Stimulated activated CD8-positive, alpha-beta memory T cell treated with anti-CD3 and anti-CD28 coated beads, Interleukin-4, amount 100 ng/mL, for 24 hours (primary cell): ENCODE results near the gene SKOR2.
"Not testable (repeated sequence)": the region's sequence is repeated elsewhere in the genome, so short reads cannot be mapped to it uniquely, and the experiment has no call there.

Experiments used
- DNase-seq: peaks from one replicate; pipeline ENCODE4 v3.0.0-alpha.2; 2020; ENCODE audit warnings: low read depth

The SKOR2 gene

DNA sequence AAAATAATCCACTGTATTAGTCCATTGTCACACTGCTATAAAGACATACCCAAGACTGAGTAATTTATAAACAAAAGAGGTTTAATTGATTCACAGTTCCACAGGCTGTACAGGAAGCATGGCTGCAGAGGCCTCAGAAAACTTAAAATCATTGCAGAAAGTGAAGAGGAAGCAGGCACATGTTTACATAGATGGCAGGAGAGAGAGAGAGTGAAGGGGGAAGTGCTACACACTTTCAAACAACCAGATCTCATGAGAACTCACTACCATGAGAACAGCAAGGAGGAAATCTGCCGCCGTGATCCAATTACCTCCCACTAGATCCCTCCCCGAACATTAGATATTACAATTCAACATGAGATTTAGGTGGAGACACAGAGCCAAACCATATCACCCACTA is 55.5 kb downstream of the SKOR2 start:
- DNase-seq: not testable (repeated sequence)

DNA sequence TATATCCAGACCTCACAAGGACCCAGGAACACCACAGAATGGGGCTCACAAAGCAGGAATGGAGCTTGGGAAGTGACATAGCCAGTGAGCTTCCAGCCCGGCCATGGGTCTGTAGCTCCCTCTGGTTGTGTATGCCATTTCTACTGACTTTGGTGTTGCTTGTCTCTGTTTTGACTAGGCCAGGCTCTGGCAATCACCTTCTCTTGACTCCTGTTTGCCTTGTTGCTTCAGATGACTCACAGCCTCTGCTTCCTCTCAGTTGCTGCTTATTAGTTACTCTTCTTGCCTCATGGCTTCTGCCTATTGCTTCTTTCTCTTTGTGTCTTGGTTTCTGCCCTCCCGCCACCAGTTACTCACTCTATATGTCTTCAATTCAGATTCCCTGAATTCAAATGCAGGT is 59.5 kb downstream of the SKOR2 start:
- DNase-seq: no peak

DNA sequence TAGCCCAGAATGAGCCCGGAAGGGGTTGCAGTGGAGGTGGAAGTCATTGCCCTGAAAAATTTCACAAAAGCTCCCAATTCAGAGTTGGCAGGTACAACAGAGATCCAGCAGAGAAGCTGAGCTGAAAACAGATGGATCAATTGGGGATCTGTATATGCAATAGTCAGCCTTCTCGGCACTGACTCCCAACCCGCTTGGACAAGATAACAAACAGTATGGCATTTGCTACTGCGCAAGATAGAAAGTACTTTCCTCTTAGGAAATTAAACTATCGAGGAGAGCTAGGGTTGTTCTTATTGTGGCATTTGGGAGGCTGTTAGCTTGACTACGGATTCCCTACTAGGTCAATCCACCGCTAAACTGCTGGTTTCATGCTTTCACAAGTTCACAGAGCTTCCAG is 63.7 kb downstream of the SKOR2 start:
- no peak for DNase-seq

DNA sequence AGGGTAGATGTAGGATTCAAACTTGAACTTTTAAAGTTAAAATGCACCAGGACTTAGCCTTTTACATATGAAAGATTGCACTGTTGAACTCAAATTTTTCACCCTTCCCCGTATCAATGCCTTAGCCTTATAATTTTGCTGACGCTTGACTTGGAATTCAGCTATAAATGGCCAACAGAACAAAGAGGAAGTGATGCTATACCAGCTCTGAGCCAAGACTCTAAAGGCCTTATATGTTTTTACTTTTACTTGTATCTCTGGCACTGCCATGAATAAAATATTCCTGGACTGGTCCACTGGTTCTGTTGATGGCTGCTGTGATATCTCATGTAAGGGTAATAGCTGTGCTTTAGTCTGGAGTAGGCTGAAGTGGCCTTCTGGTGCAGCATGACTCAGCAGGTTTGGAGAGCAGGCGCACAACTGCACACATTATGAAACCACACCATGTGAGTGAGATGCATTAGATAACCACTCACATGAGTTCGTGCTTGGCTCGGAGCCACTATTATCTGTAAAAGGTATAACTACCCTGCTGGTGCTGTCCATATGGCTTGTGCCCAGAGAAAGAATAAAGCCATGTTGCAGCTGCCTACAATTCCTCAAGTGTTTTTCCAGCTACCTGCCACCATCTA is 66.9 kb downstream of the SKOR2 start:
- DNase-seq: no peak

DNA sequence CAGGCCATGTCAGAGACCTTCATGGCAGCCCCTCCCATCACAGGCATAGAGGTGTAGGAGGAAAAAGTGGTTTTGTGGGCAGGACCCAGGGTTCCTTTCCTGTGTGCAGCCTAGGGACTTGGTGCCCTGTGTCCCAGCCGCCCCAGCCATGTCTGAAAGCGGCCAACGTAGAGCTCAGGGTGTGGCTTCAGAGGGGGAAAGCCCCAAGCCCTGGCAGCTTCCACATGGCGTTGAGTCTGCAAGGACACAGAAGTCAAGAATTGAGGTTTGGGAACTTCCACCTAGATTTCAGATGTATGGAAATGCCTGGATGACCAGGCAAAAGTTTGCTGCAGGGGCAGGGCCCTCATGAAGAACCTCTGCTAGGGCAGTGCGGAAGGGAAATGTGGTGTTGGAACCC is 69.3 kb downstream of the SKOR2 start:
- not testable (repeated sequence) for DNase-seq

DNA sequence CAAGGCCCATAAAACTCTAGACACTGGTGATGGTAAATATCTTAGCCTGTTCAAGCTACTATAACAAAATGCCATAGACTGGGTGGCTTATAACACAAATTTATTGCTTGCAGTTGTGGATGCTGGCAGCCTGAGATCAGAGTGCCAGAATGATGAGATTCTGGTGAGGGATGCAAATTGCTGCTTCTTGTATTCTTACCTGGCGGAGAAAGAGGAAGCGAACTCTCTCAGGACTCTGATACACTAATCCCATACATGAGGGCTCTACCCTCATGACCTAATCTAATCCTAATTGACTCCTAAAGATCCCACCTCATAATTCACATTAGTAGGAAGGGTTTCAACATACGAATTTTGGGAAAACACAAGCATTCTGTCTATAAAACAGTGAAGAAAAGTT is 70.7 kb downstream of the SKOR2 start:
- no peak for DNase-seq

DNA sequence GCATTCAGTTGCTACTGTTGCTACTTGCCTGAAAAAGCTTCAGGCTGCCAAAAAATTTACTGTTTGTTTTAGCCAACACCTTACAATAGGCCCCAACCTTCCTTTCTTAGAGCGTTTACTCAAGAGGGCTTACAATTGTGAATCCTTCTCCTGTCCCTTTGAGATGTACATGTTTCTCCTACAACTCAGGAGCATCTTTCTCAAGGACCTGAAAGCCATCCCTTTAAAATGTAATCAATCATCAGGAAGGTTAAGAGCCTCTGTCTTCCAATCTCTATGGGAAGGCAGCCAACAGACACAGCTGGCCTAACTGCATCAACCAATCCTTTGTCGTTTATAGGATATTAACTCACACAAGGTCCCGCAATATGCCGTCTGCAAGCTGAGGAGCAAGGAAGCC is 71.9 kb downstream of the SKOR2 start:
- no peak for DNase-seq

DNA sequence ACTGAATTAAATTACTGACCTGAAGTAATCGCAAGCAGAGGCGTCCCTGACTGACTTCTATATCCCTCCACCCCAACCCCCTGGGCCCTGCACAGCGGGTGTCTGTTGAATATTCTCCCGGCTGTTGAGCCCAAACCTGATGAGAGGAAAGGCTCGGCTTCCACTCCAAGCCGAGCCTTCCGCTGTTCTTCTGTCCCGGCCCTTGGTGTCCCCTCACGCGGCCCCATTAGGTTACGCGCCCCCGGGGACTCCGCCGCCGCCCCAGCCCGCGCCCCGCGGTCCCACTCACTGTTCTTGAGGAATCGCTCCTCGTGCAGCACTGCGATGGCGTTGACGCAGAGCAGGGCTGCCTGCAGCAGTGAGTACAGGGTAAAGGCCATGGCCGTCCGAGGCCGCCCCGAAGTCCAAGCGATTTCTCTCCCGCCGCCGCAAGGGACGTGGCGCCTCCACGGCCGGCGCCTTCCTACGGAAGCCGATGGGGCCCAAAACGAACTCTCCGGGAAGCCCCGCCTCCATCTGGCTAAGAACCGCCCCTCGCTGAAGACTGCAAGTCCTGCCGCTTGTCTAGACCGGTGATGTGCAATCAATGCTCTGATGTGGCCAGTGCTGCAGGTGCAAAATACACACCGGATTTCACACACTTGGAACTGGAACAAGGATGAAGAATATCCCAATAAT is 75.4 kb downstream of the SKOR2 start, which contains the start of gene IER3IP1:
IER3IP1 (minus strand) TSS at position 467 of the 678 bp plus-strand sequence; CDS start at position 380, 87 bp downstream.
- peak; percentile 82 for DNase-seq

DNA sequence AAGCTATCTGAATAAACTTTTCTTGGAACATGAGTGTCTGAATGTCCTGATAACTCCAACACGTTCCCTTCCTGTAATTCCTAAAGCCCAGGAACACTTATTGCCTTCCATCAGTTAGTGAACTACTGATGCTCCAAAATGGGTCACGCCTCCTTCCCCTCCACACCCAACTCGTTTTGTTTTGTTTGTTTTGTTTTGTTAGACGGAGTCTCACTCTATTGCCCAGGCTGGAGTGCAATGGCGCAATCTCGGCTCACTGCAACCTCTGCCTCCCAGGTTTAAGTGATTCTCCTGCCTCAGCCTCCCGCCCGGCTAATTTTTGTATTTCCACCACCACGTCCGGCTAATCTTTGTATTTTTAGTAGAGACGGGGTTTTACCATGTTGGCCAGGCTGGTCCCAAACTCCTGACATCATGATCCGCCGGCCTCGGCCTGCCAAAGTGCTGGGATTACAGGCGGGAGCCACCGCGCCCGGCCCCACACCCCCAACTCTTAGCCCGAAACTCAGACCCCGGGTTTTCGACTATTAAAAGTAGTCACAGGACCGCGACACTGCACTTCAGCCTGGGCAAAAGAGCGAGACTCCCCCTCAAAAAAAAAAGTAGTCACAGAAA is 76.1 kb downstream of the SKOR2 start:
- DNase-seq: no peak

DNA sequence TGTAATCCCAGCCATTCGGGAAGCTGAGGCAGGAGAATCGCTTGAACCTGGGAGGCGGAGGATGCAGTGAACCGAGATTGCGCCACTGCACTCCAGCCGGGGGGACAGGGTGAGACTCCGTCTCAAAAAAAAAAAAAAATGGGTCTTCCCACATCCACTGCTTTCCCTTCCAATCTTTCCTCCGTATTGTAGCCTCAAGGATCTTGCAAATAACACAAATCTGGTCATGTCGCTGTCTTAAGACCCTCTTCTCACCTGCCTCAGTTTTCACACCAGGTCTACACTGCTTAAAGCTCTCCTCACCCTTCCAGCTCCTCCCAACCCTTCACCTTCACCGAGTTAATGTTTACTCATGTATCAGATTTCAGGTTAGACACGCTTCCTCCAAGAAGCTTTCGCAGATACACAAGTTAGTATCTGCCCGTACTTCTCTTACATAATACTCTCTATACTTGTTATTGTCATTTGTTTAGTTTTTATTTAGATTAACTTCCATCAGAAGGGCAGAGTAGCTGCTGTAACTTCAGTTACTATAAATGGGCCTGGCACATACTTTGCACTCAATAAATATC is 76.8 kb downstream of the SKOR2 start:
- DNase-seq: no peak

DNA sequence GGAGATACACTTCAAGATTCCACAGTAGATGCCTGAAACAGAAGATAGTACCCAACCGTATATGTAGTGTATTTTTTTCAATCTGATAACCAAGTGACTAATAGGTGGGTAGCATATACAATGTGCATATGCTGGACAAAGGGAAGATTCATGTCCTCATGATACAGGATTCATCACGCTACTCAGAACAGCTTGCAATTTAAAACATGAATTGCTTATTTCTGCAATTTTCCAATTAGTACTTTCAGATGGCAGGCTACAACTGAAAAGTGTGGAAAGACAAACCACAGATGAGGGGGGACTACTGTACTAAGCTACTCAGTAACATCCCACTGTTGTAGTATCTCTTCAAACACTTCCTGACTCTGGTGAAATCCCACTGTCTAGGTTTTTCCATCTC is 79.0 kb downstream of the SKOR2 start:
- no peak for DNase-seq

DNA sequence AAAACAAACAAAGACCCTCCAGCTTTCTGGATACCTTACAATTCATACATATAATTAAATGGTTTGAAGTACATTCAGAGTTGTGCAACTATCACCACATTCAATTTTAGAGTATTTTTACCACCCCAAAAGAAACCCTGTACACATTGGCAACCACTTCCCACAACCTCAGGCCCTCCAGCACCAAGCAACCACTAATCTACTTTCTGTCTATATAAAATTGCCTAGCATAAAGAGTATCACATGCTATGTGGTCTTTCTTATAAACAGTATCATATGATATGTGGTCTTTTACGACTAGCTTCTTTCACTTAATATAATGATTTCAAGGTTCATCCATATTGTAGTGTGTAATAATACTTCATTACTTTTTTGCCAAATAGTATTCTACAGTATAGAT is 82.5 kb downstream of the SKOR2 start:
- DNase-seq: no peak

DNA sequence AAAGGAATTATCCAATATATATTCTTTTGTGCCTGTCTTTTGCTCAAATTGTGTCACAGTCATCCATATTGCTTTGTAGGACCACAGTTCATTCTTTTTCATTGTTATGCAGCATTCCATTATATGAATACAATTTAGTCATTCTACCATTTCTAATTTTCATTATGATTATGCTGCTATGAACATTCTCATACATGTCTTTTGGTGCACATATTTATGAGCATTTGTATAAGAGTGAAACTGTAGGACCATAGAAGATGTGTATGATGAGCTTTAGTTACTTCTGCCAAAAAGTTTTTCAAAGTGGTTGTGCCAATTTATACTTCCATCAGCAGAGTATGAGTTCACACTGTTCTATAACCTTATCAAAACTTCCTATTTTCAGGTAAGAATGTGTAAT is 83.0 kb downstream of the SKOR2 start:
- no peak for DNase-seq

DNA sequence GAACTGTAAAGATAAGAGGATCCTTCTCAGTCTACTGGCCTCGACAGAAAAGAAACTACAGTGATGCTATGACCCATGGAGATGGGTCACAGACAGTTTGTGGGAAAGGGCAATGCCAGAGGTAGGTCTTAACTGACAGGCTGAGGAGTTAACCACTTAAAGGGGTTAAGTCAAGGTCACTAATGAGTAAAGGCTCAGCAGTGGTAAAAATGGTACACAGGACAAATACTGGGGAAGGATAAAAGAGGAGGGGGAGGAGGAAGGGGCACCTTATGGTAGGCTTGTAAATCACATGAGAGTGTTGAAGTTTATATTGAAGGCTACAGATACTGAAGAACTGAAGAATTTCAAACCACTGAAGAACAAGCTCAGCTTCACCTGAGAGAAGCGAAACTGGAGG is 85.2 kb downstream of the SKOR2 start:
- DNase-seq: no peak

DNA sequence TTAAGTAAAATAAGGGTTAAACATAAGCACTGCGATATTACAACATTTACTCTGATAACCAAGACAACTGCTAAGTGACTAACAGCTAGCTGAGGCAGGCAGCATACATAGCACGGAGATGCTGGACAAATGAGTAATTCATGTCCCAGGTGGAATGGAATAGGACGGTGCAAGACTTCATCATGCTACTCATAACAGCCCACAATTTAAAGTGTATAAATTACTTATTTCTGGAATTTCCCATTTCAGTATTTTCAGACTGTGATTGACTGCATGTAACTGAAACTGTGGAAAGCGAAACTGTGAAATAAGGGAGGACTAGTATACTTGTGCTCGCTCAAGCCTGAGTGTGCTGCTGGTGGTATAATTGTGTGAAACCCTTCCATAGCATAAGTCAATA is 88.2 kb downstream of the SKOR2 start:
- no peak for DNase-seq

DNA sequence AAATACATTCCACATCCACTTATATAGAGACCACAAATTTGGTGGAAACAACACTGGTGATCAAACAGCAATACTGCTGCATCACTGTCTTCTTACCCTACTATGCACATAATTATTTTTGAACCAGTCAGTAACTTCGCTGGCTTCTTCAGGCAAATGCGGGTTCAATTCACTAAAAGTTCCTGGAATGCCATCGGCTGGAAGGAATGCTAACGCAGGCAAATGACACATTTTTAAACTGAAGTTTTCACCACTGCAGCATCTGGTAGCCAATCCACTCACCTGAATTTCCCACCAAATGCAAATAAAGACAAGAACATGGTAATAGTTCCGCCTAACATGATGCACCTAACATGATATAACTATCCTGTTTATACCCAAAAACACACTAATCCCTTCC is 91.2 kb downstream of the SKOR2 start:
- no peak for DNase-seq

DNA sequence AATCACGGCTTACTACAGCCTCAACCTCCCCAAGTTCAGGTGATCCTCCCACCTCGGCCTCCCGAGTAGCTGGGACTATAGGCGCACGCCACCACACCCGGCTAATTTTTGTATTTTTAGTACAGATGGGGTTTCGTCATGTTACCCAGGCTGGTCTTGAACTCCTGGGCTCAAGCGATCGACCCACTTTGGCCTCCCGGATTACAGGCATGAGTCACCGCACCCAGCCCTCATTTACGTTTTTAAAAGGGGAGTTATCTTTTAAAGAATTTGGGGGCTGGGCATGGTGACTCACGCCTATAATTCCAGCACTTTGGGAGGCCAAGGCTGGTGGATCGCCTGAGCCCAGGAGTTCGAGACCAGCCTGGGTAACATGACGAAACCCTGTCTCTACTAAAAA is 93.1 kb downstream of the SKOR2 start:
- not testable (repeated sequence) for DNase-seq
